LNCAP (cell line): ENCODE results near the gene HSPA4.

ENCODE experiments used
- TF ChIP-seq, protein P1 (sequence below): fragments of 450-650 bp; IDR thresholded peaks from 2 replicates; pipeline ENCODE4 v1.5.1; 2017; ENCODE audit warnings: mild to moderate bottlenecking

Gene HSPA4

DNA sequence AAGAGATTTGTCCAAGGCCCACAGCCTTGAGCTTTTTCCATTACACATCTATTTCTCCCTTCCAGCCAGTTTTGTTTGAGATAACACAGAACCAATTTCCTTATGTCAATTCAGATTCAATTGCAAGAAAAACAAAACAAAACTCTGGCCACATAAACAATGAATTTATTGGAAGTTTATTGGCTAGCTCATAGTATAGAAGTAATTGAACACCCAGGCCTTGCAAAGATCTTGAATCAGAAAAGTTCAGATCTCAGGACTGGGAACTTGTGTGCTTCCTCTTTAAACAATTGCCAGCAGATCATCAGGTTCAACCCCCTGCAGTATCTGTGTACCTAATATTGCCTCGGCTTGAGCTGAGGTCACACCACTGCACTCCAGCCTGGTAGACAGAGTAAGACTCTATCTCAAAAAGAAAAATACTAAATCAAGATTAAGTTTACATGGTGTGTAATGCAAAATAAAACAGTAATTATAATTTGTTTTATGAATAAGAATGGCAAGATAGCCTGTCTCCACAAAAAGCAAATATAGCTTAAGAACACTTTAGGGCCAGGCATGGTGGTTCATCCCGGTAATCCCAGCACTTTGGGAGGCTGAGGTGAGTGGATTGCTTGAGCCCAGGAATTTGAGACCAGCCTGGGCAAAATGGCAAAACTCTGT, 21.3 kb upstream of the HSPA4 start:
- TF ChIP-seq, protein P1, sequence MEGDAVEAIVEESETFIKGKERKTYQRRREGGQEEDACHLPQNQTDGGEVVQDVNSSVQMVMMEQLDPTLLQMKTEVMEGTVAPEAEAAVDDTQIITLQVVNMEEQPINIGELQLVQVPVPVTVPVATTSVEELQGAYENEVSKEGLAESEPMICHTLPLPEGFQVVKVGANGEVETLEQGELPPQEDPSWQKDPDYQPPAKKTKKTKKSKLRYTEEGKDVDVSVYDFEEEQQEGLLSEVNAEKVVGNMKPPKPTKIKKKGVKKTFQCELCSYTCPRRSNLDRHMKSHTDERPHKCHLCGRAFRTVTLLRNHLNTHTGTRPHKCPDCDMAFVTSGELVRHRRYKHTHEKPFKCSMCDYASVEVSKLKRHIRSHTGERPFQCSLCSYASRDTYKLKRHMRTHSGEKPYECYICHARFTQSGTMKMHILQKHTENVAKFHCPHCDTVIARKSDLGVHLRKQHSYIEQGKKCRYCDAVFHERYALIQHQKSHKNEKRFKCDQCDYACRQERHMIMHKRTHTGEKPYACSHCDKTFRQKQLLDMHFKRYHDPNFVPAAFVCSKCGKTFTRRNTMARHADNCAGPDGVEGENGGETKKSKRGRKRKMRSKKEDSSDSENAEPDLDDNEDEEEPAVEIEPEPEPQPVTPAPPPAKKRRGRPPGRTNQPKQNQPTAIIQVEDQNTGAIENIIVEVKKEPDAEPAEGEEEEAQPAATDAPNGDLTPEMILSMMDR, result no peak

DNA sequence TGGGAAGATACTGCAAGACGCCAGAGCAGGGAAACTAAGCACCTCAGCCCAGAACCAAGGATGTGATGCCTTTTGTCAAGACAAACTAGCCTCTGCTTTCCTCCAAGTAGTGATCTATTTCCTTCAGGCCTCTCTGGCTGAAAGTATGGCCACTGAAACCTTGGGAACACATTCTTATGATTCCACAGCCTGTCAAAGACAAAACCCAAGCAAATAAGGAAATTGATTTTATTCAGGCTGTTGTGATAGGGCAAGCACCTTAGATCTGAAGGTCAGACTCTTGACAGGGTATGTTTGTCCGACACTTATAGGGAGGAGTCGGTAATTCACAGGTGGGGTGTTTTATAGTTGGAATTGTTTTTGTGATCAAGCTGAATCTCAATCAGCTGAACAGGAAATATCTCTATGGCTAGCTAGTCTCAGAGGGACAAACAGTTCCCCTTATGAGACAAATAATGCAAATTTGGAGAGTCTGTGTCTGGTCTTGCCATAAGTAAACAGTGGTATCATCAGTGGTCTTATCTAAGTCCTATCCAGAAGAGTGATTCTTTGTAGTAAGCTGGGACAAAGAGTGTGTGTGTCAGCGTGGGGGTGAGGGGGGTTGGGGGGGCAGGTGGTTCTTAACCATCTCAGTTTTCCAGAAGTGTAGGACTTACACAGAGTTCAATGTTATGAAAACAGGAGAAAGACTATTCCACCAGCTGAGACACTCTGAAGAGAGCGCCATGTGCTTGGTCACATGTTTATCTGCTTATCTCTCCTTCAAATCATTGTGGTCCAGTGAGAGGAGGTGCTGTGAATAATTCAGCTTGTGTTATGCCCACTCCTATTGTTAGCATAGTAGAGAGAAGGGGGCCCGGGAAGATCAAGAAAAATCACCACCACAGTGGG, 18.7 kb upstream of the HSPA4 start:
- TF ChIP-seq, protein P1, result no peak

DNA sequence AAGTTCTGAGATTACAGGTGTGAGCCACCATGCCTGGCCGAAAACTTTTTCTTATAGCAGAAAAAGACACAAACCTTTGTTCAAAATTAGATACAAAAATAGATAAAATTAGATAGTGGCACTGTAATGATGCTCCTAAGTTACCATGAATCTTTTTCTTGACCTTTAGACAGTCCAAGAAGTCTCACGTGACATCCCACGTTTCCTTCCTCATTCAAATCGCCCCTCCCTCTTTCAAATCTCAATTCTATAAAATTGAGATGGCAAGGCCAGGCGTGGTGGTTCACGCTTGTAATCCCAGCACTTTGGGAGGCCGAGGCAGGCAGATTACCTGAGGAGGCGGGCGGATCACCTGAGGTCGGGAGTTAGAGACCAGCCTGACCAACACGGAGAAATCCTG, 17.7 kb upstream of the HSPA4 start:
- TF ChIP-seq, protein P1, result no peak

DNA sequence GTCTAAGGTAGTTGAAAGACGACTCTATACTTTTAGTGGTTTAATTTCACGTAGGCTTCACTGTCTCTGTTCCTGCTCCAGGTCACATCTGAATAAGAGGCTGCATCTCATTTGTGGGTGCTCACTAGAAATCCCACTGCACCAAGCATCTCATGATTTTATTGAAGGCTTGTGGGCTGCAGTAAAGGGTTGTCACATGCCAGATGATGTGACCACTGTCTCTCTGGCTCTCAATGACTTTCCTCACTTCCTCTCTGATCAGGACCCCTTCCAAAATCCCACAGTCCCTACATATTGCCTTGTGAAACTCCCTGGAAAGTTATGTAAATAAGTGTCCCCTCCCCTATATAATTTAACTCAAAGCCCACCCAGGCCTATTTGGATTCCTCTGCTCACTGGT, 16.6 kb upstream of the HSPA4 start:
- TF ChIP-seq, protein P1, result no peak

DNA sequence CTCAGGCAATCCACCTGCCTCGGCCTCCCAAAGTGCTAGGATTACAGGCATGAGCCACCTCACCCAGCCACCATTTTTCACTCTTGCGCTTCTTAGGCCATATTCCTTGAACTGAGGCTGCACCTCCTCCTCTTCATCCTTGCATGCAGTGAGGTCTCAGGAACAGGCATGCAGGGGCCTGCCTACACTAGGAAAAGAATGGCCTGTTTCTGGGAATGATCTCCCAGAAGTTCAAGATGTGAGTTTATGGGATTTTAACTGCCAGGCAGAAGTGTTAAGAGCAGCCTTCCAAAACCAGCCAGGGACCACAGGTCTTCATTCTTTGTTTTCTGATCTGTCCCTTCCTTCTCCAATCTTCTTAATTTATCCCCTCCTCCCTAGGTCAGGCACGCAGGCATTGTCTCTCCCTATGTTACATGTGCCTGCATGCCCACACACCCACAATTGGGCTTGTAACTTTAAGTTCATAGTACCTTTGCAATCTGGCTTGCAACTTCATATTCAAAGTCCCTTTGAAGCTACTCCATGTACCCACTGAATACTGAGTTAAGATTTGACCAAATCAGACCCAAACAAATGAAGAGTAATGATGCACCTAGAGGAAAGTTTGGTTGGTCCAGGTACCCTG, 10.5 kb upstream of the HSPA4 start:
- TF ChIP-seq, protein P1, result no peak

DNA sequence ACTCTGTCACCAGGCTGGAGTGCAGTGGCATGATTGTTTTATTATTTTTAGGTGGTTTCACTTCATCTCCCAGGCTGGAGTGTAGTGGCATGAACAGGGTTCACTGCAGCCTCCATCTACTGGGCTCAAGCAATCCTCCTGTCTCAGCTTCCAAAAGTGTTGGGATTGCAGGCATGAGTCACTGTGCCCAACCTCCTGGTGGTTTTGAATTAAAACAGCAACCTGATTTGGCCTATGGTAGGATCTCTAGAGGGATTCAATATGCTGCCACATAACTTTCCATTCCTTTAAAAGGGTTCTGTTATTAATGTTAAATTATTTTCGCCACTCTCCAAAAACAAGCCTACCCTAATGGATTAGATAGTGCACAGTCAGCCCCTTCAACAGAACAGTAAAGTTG, 9.9 kb upstream of the HSPA4 start:
- TF ChIP-seq, protein P1, result no peak

DNA sequence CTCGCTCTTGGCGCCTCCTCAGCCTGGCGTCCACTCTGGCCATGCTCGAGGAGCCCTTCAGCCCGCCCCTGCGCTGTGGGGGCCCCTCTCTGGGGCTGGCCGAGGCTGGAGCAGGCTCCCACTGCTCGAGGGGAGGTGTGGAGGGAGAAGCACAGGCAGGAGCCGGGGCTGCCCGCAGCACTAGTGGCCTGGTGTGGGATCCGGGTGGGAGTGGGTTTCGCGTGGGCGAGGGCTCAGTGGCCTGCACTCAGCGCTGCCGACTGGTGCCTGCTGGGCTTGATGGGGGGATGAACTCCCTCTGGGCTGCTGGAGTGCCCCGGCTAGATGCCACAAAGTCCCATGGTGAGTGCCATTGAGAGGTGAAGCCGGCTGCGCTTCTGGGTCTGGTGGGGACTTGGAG, 4.4 kb upstream of the HSPA4 start:
- TF ChIP-seq, protein P1, result no peak
